ENCODE results near the gene GTPBP1.

Gene GTPBP1

DNA sequence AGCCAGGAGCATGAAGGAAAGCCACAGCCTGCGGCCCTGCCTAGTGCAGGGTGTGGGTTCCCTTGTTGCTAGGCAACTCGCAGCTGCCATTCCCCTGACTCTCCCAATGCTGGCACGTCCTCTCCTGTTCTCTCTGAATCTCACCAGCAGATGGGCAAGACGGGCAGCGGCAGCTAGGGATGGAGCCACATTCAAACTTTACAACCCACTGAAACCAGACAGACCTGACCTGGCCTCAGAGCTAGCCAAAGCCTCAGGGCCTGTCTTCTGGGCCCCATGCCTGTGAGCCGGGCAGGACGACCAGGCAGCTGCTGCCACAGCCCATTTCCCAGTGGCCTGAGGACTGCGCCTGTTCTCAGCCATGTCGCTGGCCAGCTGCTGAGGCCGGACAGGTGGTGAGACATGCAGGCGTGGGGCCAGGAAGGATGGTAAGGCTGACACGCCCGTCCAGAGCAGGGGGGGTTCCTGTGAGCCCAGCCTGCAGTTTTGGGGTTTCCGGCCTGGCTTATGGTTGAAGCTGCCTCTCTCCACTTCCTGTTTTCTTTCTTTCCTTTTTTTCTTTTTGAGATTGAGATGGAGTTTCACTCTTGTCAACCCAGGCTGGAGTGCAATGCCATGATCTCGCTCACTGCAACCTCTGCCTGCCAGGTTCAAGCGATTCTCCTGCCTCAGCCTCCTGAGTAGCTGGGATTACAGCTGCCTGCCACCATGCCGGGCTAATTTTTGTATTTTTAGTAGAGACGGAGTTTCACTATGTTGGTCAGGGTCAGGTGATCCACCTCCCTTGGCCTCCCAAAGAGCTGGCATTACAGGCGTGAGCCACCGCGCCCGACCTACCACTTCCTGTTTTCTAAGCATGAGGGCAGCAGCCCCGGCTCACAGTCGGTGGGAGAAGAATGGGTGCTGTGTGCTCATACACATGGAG lies 45.9 kb downstream of the GTPBP1 start:
- Histone ChIP-seq H3K4me1 (ENCODE audit: control insufficient read depth, insufficient read depth, low read length) (peaks cover 26% of the 10 kb centered on the region), H3K9me3 (ENCODE audit: control insufficient read depth in 2 of 2, low read length in 2 of 2) (no peaks in the 10 kb centered on the region), H3K9ac (ENCODE audit: low read length in 2 of 2) (no peak overlapping the region), H3K27me3 (ENCODE audit: control insufficient read depth in 1 of 2, insufficient read depth in 2 of 2, low read length in 2 of 2) (no peaks in the 10 kb centered on the region), H3K4me3 (ENCODE audit: low read length in 2 of 2) (no peak overlapping the region), H3K36me3 (ENCODE audit: control insufficient read depth in 2 of 2, insufficient read depth in 2 of 2, low read length in 2 of 2) (peaks cover 42 to 47% of the 10 kb centered on the region in 2 donors), H3K27ac (ENCODE audit: low read length) (no peak overlapping the region)

GRCh38 chr22:38753948-38754750 lies 48.4 kb downstream of the GTPBP1 start:
- Histone ChIP-seq H3K36me3 (ENCODE audit: control insufficient read depth in 2 of 2, insufficient read depth in 2 of 2, low read length in 2 of 2) (peaks cover 31 to 35% of the 10 kb centered on the region in 2 donors), H3K9ac (ENCODE audit: low read length in 2 of 2) (peak overlapping the region; percentile 84 to 88), H3K4me1 (ENCODE audit: control insufficient read depth, insufficient read depth, low read length) (peaks cover 29% of the 10 kb centered on the region), H3K9me3 (ENCODE audit: control insufficient read depth in 2 of 2, low read length in 2 of 2) (no peaks in the 10 kb centered on the region), H3K27ac (ENCODE audit: low read length) (peak overlapping the region; percentile 92), H3K4me3 (ENCODE audit: low read length in 2 of 2) (peak overlapping the region; percentile 84), H3K27me3 (ENCODE audit: control insufficient read depth in 1 of 2, insufficient read depth in 2 of 2, low read length in 2 of 2) (no peaks in the 10 kb centered on the region)

GRCh38 chr22:38754751-38755154 lies 49.0 kb downstream of the GTPBP1 start:
- H3K4me1 ChIP-seq (ENCODE audit: control insufficient read depth, insufficient read depth, low read length) = peaks cover 29% of the 10 kb centered on the region
- peaks cover 26 to 29% of the 10 kb centered on the region in 2 donors for H3K36me3 ChIP-seq (ENCODE audit: control insufficient read depth in 2 of 2, insufficient read depth in 2 of 2, low read length in 2 of 2)
- peak overlapping the region; percentile 84 to 88 for H3K9ac ChIP-seq (ENCODE audit: low read length in 2 of 2)
- H3K9me3 ChIP-seq (ENCODE audit: control insufficient read depth in 2 of 2, low read length in 2 of 2) = no peaks in the 10 kb centered on the region
- H3K27me3 ChIP-seq (ENCODE audit: control insufficient read depth in 1 of 2, insufficient read depth in 2 of 2, low read length in 2 of 2) = no peaks in the 10 kb centered on the region
- peak overlapping the region; percentile 92 for H3K27ac ChIP-seq (ENCODE audit: low read length)
- H3K4me3 ChIP-seq (ENCODE audit: low read length in 2 of 2) = peak overlapping the region; percentile 84

- Histone ChIP-seq H3K36me3 (ENCODE audit: control insufficient read depth in 2 of 2, insufficient read depth in 2 of 2, low read length in 2 of 2) (peaks cover 20 to 24% of the 10 kb centered on the region in 2 donors), H3K9ac (ENCODE audit: low read length in 2 of 2) (peak overlapping the region; percentile 84 to 88), H3K27me3 (ENCODE audit: control insufficient read depth in 1 of 2, insufficient read depth in 2 of 2, low read length in 2 of 2) (no peaks in the 10 kb centered on the region), H3K4me1 (ENCODE audit: control insufficient read depth, insufficient read depth, low read length) (peaks cover 29% of the 10 kb centered on the region), H3K9me3 (ENCODE audit: control insufficient read depth in 2 of 2, low read length in 2 of 2) (no peaks in the 10 kb centered on the region), H3K27ac (ENCODE audit: low read length) (peak overlapping the region; percentile 92), H3K4me3 (ENCODE audit: low read length in 2 of 2) (peak overlapping the region; percentile 84)
These were observed 49.6 kb downstream of the GTPBP1 start for GRCh38 chr22:38755155-38755910.

DNA sequence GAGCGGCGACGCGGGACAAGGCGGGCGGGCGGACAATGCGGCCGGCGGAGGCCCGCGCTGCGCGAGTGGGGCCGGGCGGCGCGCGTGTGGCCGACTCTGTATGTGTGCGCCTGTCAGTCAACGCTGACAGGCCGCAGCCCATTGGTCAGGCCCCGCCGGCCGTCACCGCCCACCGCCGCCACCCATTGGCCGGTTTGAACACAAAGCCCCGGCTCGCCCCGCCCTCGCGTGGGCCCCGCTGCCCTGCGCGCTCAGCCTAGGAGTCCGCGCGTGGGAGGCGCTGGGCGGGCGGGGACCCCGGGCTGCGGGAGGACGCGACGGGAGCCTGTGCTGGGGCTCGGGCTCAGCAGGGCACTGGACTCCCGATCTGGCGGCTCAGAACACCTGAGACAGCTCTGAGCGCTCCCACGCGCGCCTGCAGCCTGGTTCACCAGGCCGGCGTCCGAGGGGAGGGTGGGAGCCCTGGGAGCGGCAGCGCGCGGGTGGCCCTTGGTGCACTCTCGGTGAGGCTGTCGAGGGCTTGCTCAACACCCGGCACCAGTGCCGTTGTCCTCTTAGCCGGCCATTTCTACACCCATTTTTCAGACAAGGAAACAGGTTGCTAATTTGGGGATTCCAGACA lies 50.3 kb downstream of the GTPBP1 start, which contains the start of gene SUN2:
TSS of gene SUN2 (minus strand) at position 88 of the 622 bp plus-strand sequence. CDS start 3,370 bp downstream, outside the sequence.
- Histone ChIP-seq H3K36me3 (ENCODE audit: control insufficient read depth in 2 of 2, insufficient read depth in 2 of 2, low read length in 2 of 2) (peaks cover 13 to 17% of the 10 kb centered on the region in 2 donors), H3K4me1 (ENCODE audit: control insufficient read depth, insufficient read depth, low read length) (peaks cover 29% of the 10 kb centered on the region), H3K4me3 (ENCODE audit: low read length in 2 of 2) (peak within 1 kb of the TSS; percentile 84), H3K9ac (ENCODE audit: low read length in 2 of 2) (peak within 1 kb of the TSS; percentile 84 to 88), H3K27me3 (ENCODE audit: control insufficient read depth in 1 of 2, insufficient read depth in 2 of 2, low read length in 2 of 2) (no peaks in the 10 kb centered on the region), H3K9me3 (ENCODE audit: control insufficient read depth in 2 of 2, low read length in 2 of 2) (no peaks in the 10 kb centered on the region), H3K27ac (ENCODE audit: low read length) (peak within 1 kb of the TSS; percentile 92)

GRCh38 chr22:38756711-38757463 lies 51.1 kb downstream of the GTPBP1 start:
- Histone ChIP-seq H3K9me3 (ENCODE audit: control insufficient read depth in 2 of 2, low read length in 2 of 2) (no peaks in the 10 kb centered on the region), H3K4me3 (ENCODE audit: low read length in 2 of 2) (no peak overlapping the region), H3K4me1 (ENCODE audit: control insufficient read depth, insufficient read depth, low read length) (peaks cover 29% of the 10 kb centered on the region), H3K27me3 (ENCODE audit: control insufficient read depth in 1 of 2, insufficient read depth in 2 of 2, low read length in 2 of 2) (no peaks in the 10 kb centered on the region), H3K27ac (ENCODE audit: low read length) (no peak overlapping the region), H3K36me3 (ENCODE audit: control insufficient read depth in 2 of 2, insufficient read depth in 2 of 2, low read length in 2 of 2) (peaks cover 4 to 9% of the 10 kb centered on the region in 2 donors), H3K9ac (ENCODE audit: low read length in 2 of 2) (peak overlapping the region in 1 of 2 donors; percentile 44)

DNA sequence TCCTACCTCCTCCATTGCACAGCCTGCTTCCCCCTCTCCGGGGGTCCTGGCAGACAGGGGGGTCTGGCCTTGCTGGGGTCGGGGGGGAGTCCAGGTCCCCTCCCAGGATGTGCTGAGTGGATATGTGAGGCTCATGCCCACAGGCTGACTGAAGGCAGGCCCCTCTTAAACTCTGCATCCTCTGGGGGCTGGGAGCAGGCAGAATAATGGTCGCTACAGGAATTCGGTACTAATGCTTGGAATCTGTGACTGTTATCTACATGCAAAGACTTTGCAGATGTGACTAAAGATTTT lies 51.7 kb downstream of the GTPBP1 start:
- no peak overlapping the region for H3K27ac ChIP-seq (ENCODE audit: low read length)

GRCh38 chr22:38758276-38758945 lies 52.7 kb downstream of the GTPBP1 start:
- Histone ChIP-seq H3K27ac (ENCODE audit: low read length) (no peak overlapping the region), H3K4me1 (ENCODE audit: control insufficient read depth, insufficient read depth, low read length) (peaks cover 24% of the 10 kb centered on the region), H3K36me3 (ENCODE audit: control insufficient read depth in 2 of 2, insufficient read depth in 2 of 2, low read length in 2 of 2) (no peaks in the 10 kb centered on the region), H3K9me3 (ENCODE audit: control insufficient read depth in 2 of 2, low read length in 2 of 2) (no peaks in the 10 kb centered on the region), H3K4me3 (ENCODE audit: low read length in 2 of 2) (no peak overlapping the region), H3K9ac (ENCODE audit: low read length in 2 of 2) (no peak overlapping the region), H3K27me3 (ENCODE audit: control insufficient read depth in 1 of 2, insufficient read depth in 2 of 2, low read length in 2 of 2) (no peaks in the 10 kb centered on the region)

More for the DNA sequence above, 51.7 kb downstream of the GTPBP1 start:
- Histone ChIP-seq H3K36me3 (ENCODE audit: control insufficient read depth in 2 of 2, insufficient read depth in 2 of 2, low read length in 2 of 2) (peaks cover 2 to 4% of the 10 kb centered on the region in 2 donors), H3K27me3 (ENCODE audit: control insufficient read depth in 1 of 2, insufficient read depth in 2 of 2, low read length in 2 of 2) (no peaks in the 10 kb centered on the region), H3K9me3 (ENCODE audit: control insufficient read depth in 2 of 2, low read length in 2 of 2) (no peaks in the 10 kb centered on the region), H3K9ac (ENCODE audit: low read length in 2 of 2) (no peak overlapping the region), H3K4me3 (ENCODE audit: low read length in 2 of 2) (no peak overlapping the region), H3K4me1 (ENCODE audit: control insufficient read depth, insufficient read depth, low read length) (peaks cover 29% of the 10 kb centered on the region)

- Histone ChIP-seq H3K4me1 (ENCODE audit: control insufficient read depth, insufficient read depth, low read length) (peaks cover 18% of the 10 kb centered on the region), H3K9ac (ENCODE audit: low read length in 2 of 2) (no peak overlapping the region), H3K27me3 (ENCODE audit: control insufficient read depth in 1 of 2, insufficient read depth in 2 of 2, low read length in 2 of 2) (no peaks in the 10 kb centered on the region), H3K27ac (ENCODE audit: low read length) (no peak overlapping the region), H3K36me3 (ENCODE audit: control insufficient read depth in 2 of 2, insufficient read depth in 2 of 2, low read length in 2 of 2) (no peaks in the 10 kb centered on the region), H3K4me3 (ENCODE audit: low read length in 2 of 2) (no peak overlapping the region), H3K9me3 (ENCODE audit: control insufficient read depth in 2 of 2, low read length in 2 of 2) (no peaks in the 10 kb centered on the region)
These were observed 53.3 kb downstream of the GTPBP1 start for GRCh38 chr22:38759005-38759404.
